B cell (primary cell): ENCODE measurements around the gene MRPS21. TPM values are rescaled to one million over a fixed set of nuclear protein-coding genes. Genes with fewer than 3 reads are reported as not detected.

Experiments used
- ATAC-seq: fragments of 200-7000 bp; cut with Tn5 transposase; one replicate; pipeline ENCODE4 v1.10.0; 2021; ENCODE audit warnings: low read depth, mild to moderate bottlenecking, moderate number of reproducible peaks, moderate library complexity
- CTCF ChIA-PET: fragments of 350-600 bp; sonication (Branson Sonifier 250); formaldehyde crosslinking; loops from one replicate; lab custom pipeline; 2021; ENCODE audit warnings: antibody characterized with exemption, inconsistent platforms; lab: Charles Lee
- POLR2A ChIA-PET: fragments of 350-600 bp; sonication (Branson Sonifier 250); formaldehyde crosslinking; loops from one replicate; lab custom pipeline; 2021; ENCODE audit warnings: antibody characterized with exemption; lab: Charles Lee
- DNase-seq: peaks from one replicate; pipeline ENCODE4 v3.0.0; 2013
- H2AFZ ChIP-seq: 2 replicates; pipeline ENCODE4 v1.6.1; 2012; ENCODE audit warnings: mild to moderate bottlenecking, low read depth, low read length; ENCODE audit not compliant: insufficient read depth, poor library complexity, severe bottlenecking
- H3K27ac ChIP-seq, 2 donors: 1 replicate in 1 of 2; 2 replicates in 1 of 2; pipeline ENCODE4 v1.5.1; 2012 to 2013; ENCODE audit warnings: low read length in 2 of 2, mild to moderate bottlenecking in 2 of 2, moderate library complexity in 1 of 2
- H3K27me3 ChIP-seq, 4 experiments: fragments of 200-600 bp in 1 of 4; sonication (generic) in 1 of 4; replicated peaks in 1 of 4; 1 replicate in 2 of 4; 2 replicates in 2 of 4; pipeline versions ENCODE4 v1.6.1 to v1.7.0; 2013 to 2016; ENCODE audit warnings: low read length in 3 of 4, mild to moderate bottlenecking in 2 of 4, mixed read lengths in 1 of 4, moderate library complexity in 1 of 4; ENCODE audit not compliant: insufficient read depth in 4 of 4, control insufficient read depth in 3 of 4; ENCODE audit errors: control extremely low read depth in 1 of 4
- H3K36me3 ChIP-seq, 2 experiments: replicated peaks in 1 of 2; 1 replicate in 1 of 2; 2 replicates in 1 of 2; pipeline versions ENCODE4 v1.6.1 to v1.7.1; 2013; ENCODE audit warnings: low read length in 1 of 2; ENCODE audit not compliant: insufficient read depth in 2 of 2, control insufficient read depth in 1 of 2; ENCODE audit errors: control extremely low read depth in 1 of 2, extremely low read depth in 1 of 2
- H3K4me1 ChIP-seq, 2 donors: fragments of 200-600 bp in 1 of 2; sonication (generic) in 1 of 2; 1 replicate in 1 of 2; 2 replicates in 1 of 2; pipeline versions ENCODE4 v1.5.1 to v1.6.1; 2013 to 2017; ENCODE audit warnings: low read length in 2 of 2; ENCODE audit not compliant: control insufficient read depth in 2 of 2, insufficient read depth in 2 of 2
- H3K4me2 ChIP-seq: replicated peaks from 2 replicates; pipeline ENCODE3; 2012; ENCODE audit warnings: mild to moderate bottlenecking, low read depth, low read length; ENCODE audit not compliant: poor library complexity, severe bottlenecking
- H3K4me3 ChIP-seq, 5 experiments: fragments of 200-600 bp in 1 of 5; sonication (generic) in 1 of 5; 1 replicate in 3 of 5; 2 replicates in 2 of 5; pipeline versions ENCODE4 v1.5.1 to v1.7.0; 2011 to 2016; ENCODE audit warnings: low read length in 4 of 5, mild to moderate bottlenecking in 4 of 5, low read depth in 2 of 5, control low read depth in 1 of 5, moderate library complexity in 1 of 5; ENCODE audit not compliant: insufficient read depth in 1 of 5; ENCODE audit errors: control extremely low read depth in 1 of 5, extremely low read depth in 1 of 5
- H3K79me2 ChIP-seq: fragments of 200-600 bp; sonication (generic); one replicate; pipeline ENCODE4 v1.6.0; 2016; ENCODE audit warnings: low read length; ENCODE audit not compliant: control insufficient read depth, insufficient read depth
- H3K9ac ChIP-seq: fragments of 200-600 bp; sonication (generic); 2 replicates; pipeline ENCODE4 v1.6.1; 2017; ENCODE audit warnings: mild to moderate bottlenecking, low read length, moderate library complexity
- H3K9me3 ChIP-seq, 3 donors: one replicate each; pipeline versions ENCODE4 v1.6.1 to v1.7.1; 2013; ENCODE audit warnings: low read length in 2 of 3; ENCODE audit not compliant: control insufficient read depth in 2 of 3, insufficient read depth in 1 of 3; ENCODE audit errors: control extremely low read depth in 1 of 3
- H4K20me1 ChIP-seq: 2 replicates; pipeline ENCODE4 v1.6.0; 2012; ENCODE audit warnings: mild to moderate bottlenecking, low read length; ENCODE audit not compliant: insufficient read depth, control insufficient read depth, poor library complexity, severe bottlenecking
- H3K27ac Mint-ChIP-seq: one replicate; pipeline ENCODE4 v1.8.0; 2021; ENCODE audit warnings: mixed read lengths
- H3K27me3 Mint-ChIP-seq: one replicate; pipeline ENCODE4 v1.8.0; 2021; ENCODE audit warnings: mixed read lengths
- H3K4me1 Mint-ChIP-seq: one replicate; pipeline ENCODE4 v1.8.0; 2021; ENCODE audit warnings: mixed read lengths
- H3K4me3 Mint-ChIP-seq: one replicate; pipeline ENCODE4 v1.8.0; 2021; ENCODE audit warnings: mixed read lengths
- H3K9me3 Mint-ChIP-seq: one replicate; pipeline ENCODE4 v1.8.0; 2022; ENCODE audit warnings: mixed read lengths; ENCODE audit not compliant: insufficient read depth
- CTCF ChIP-seq: fragments of 200-600 bp; IDR thresholded peaks from one replicate; pipeline ENCODE4 v1.8.0; 2022; ENCODE audit warnings: antibody characterized with exemption, mild to moderate bottlenecking
- EZH2 ChIP-seq: IDR thresholded peaks from 2 replicates; pipeline ENCODE4 v1.6.1; 2012; ENCODE audit warnings: borderline replicate concordance, low read depth, mild to moderate bottlenecking, moderate library complexity, low read length; ENCODE audit not compliant: insufficient read depth, poor library complexity, severe bottlenecking
- WGBS: methylation state at CpG from one replicate; pipeline ENCODE4 v1.1.5; 2013; ENCODE audit warnings: missing lambda C conversion rate; ENCODE audit not compliant: insufficient coverage; 5-methylcytosine and 5-hydroxymethylcytosine counted together
- intact Hi-C: fragments of 100-400 bp; cut with micrococcal nuclease; formaldehyde crosslinking; loops from one replicate; pipeline ENCODE4 v1.10.0; 2022
- polyA plus RNA-seq: library from polyadenylated mRNA; depleted of rRNA; stranded (reverse); fragments of >200 nt; gene quantifications from 2 replicates; pipeline ENCODE4 v1.2.3, GENCODE V29; 2012
- total RNA-seq, 2 donors: library from RNA; stranded (reverse); fragments of 120-200 nt in 1 of 2; gene quantifications; 1 replicate in 1 of 2; 2 replicates in 1 of 2; pipeline versions ENCODE4 v1.2.3 to v1.2.4, GENCODE V29; 2013 to 2022

MRPS21 gene
- total and polyA plus RNA-seq, 2 donors (not counting 1 experiment from before 2014, with no cell fraction given), result 50.1 to 60.4 TPM

GRCh38 chr1:150346316-150346715 is 52.7 kb downstream of the MRPS21 start:
- ChIA-PET CTCF (interaction anchor here (1.1 kb wide), 1 partner anchor 8 kb away, joined by 4 read pairs; no protein-coding TSS in a partner anchor), POLR2A (interaction anchor here (0.5 kb wide), 1 partner anchor 112 kb away, joined by 5 read pairs; no protein-coding TSS in a partner anchor)
- WGBS, result 100% methylated on average over 2 of the region's 4 CpGs
- H3K4me3 Mint-ChIP-seq, result no peak overlapping the region
- no peak for ATAC-seq
- H3K9me3 Mint-ChIP-seq, result no peaks in the 10 kb centered on the region
- no peak for DNase-seq
- Histone ChIP-seq H3K36me3 (peaks cover 7 to 63% of the 10 kb centered on the region in 2 experiments), H3K4me2 (no peak overlapping the region), H3K4me3 (no peak overlapping the region), H3K27me3 (no peaks in the 10 kb centered on the region), H3K79me2 (no peaks in the 10 kb centered on the region), H2AFZ (no peak overlapping the region), H4K20me1 (peaks cover 5% of the 10 kb centered on the region), H3K9me3 (no peaks in the 10 kb centered on the region), H3K4me1 (no peaks in the 10 kb centered on the region), H3K9ac (no peak overlapping the region), H3K27ac (no peak overlapping the region)
- no peaks in the 10 kb centered on the region for H3K4me1 Mint-ChIP-seq
- no peak overlapping the region for H3K27ac Mint-ChIP-seq
- TF ChIP-seq CTCF (no peak), EZH2 (no peak)
- H3K27me3 Mint-ChIP-seq, result no peaks in the 10 kb centered on the region
- intact Hi-C loops, result no loop called here

- ChIA-PET POLR2A (no interaction called here), CTCF (no interaction called here)
- H2AFZ ChIP-seq, result no peak overlapping the region
- Mint-ChIP-seq H3K9me3 (no peaks in the 10 kb centered on the region), H3K4me3 (no peak overlapping the region), H3K4me1 (no peaks in the 10 kb centered on the region), H3K27me3 (no peaks in the 10 kb centered on the region), H3K27ac (no peak overlapping the region)
- no peak overlapping the region for H3K27ac ChIP-seq
- 100% methylated on average over 2 of the region's 4 CpGs for WGBS
- no peaks in the 10 kb centered on the region for H3K27me3 ChIP-seq
- DNase-seq (no peak), ATAC-seq (no peak)
- intact Hi-C loops, result no loop called here
- H3K36me3 ChIP-seq, result peaks cover 11 to 37% of the 10 kb centered on the region in 2 experiments
- H3K9me3 ChIP-seq, result no peaks in the 10 kb centered on the region
- no peaks in the 10 kb centered on the region for H3K79me2 ChIP-seq
- no peak overlapping the region for H3K9ac ChIP-seq
- no peaks in the 10 kb centered on the region for H4K20me1 ChIP-seq
- H3K4me2 ChIP-seq, result no peak overlapping the region
- H3K4me1 ChIP-seq, result no peaks in the 10 kb centered on the region
- TF ChIP-seq CTCF (no peak), EZH2 (no peak)
- H3K4me3 ChIP-seq, result no peak overlapping the region
These were observed 59.2 kb downstream of the MRPS21 start for GRCh38 chr1:150352866-150353265.

Other genes starting within 250 kb of the MRPS21 start
- 49.1 and 50.0 TPM in 2 replicates for gene VPS45, start 226.1 kb upstream of the MRPS21 start, total RNA-seq
- 23.4 TPM in 2 replicates for gene VPS45, start 226.1 kb upstream of the MRPS21 start, polyA plus RNA-seq
- gene PLEKHO1, start 143.9 kb upstream of the MRPS21 start, total RNA-seq, result 182 and 186 TPM in 2 replicates
- gene PLEKHO1, start 143.9 kb upstream of the MRPS21 start, polyA plus RNA-seq, result 111 and 129 TPM in 2 replicates
- 42.4 and 47.1 TPM in 2 replicates for gene ANP32E, start 57.7 kb upstream of the MRPS21 start, total RNA-seq
- 5.1 and 10.7 TPM in 2 replicates for gene ANP32E, start 57.7 kb upstream of the MRPS21 start, polyA plus RNA-seq
- gene CA14, start 36.1 kb upstream of the MRPS21 start, total RNA-seq, result not detected in 2 replicates
- not detected in 2 replicates for gene CA14, start 36.1 kb upstream of the MRPS21 start, polyA plus RNA-seq
- 134 and 135 TPM in 2 replicates for gene APH1A, start 24.8 kb upstream of the MRPS21 start, total RNA-seq
- gene APH1A, start 24.8 kb upstream of the MRPS21 start, polyA plus RNA-seq, result 165 and 197 TPM in 2 replicates
- 0.76 and 1.5 TPM in 2 replicates for gene C1orf54, start 21.1 kb upstream of the MRPS21 start, total RNA-seq
- gene C1orf54, start 21.1 kb upstream of the MRPS21 start, polyA plus RNA-seq, result 2.1 and 3.0 TPM in 2 replicates
- 0.27 TPM in 1 of 2 replicates, not detected in the other for gene CIART, start 11.3 kb upstream of the MRPS21 start, total RNA-seq
- gene CIART, start 11.3 kb upstream of the MRPS21 start, polyA plus RNA-seq, result 0.46 and 0.74 TPM in 2 replicates
- 141 and 156 TPM in 2 replicates for gene PRPF3, start 27.7 kb downstream of the MRPS21 start, total RNA-seq
- 83.1 and 104 TPM in 2 replicates for gene PRPF3, start 27.7 kb downstream of the MRPS21 start, polyA plus RNA-seq
- gene RPRD2, start 70.3 kb downstream of the MRPS21 start, total RNA-seq, result 49.1 and 51.4 TPM in 2 replicates
- gene RPRD2, start 70.3 kb downstream of the MRPS21 start, polyA plus RNA-seq, result 16.6 and 17.8 TPM in 2 replicates
- 48.4 and 53.6 TPM in 2 replicates for gene TARS2, start 193.6 kb downstream of the MRPS21 start, total RNA-seq
- 30.4 and 42.2 TPM in 2 replicates for gene TARS2, start 193.6 kb downstream of the MRPS21 start, polyA plus RNA-seq
- gene ECM1, start 214.2 kb downstream of the MRPS21 start, total RNA-seq, result 1.9 and 2.5 TPM in 2 replicates
- gene ECM1, start 214.2 kb downstream of the MRPS21 start, polyA plus RNA-seq, result 1.6 and 2.3 TPM in 2 replicates
- 2.0 and 2.6 TPM in 2 replicates for gene FALEC, start 221.9 kb downstream of the MRPS21 start, total RNA-seq
- gene FALEC, start 221.9 kb downstream of the MRPS21 start, polyA plus RNA-seq, result 1.1 and 3.7 TPM in 2 replicates